GM12878 (cell line): Measurements from ENCODE around the gene BTBD7. TPM values are rescaled to one million over a fixed set of nuclear protein-coding genes. Genes with fewer than 3 reads are reported as not detected.

Source experiments
- ATF7 ChIP-seq: fragments of 450-650 bp; IDR thresholded peaks from 2 replicates; pipeline ENCODE4 v1.6.1; 2016; ENCODE audit warnings: low read depth, mild to moderate bottlenecking
- CEBPZ ChIP-seq: fragments of 150-350 bp; IDR thresholded peaks from 2 replicates; pipeline ENCODE4 v1.6.1; 2016; ENCODE audit warnings: low read depth, low read length
- E2F4 ChIP-seq: IDR thresholded peaks from 2 replicates; pipeline ENCODE4 v1.6.1; 2012; ENCODE audit warnings: low read depth, low read length, improper control_type of control experiment
- ESRRA ChIP-seq: IDR thresholded peaks from 2 replicates; pipeline ENCODE4 v1.6.1; 2012; ENCODE audit warnings: mild to moderate bottlenecking, low read length, improper control_type of control experiment
- ETV6 ChIP-seq, 2 experiments: fragments of 450-650 bp in 1 of 2; IDR thresholded peaks in 1 of 2; conservative IDR thresholded peaks in 1 of 2; 2 replicates each; pipeline ENCODE4 v1.6.1; 2014; ENCODE audit warnings: antibody characterized with exemption in 1 of 2, borderline replicate concordance in 1 of 2, low read depth in 1 of 2, mild to moderate bottlenecking in 1 of 2, moderate library complexity in 1 of 2
- KAT2A ChIP-seq: conservative IDR thresholded peaks from 2 replicates; pipeline ENCODE4 v1.6.1; 2011; ENCODE audit warnings: low read depth, low read length; ENCODE audit not compliant: control insufficient read depth
- LARP7 ChIP-seq: fragments of 450-650 bp; IDR thresholded peaks from 2 replicates; pipeline ENCODE4 v1.6.1; 2017; ENCODE audit warnings: mild to moderate bottlenecking
- MEF2A ChIP-seq: IDR thresholded peaks from 2 replicates; pipeline ENCODE4 v1.6.1; 2011; ENCODE audit warnings: low read depth, mild to moderate bottlenecking, low read length, moderate library complexity; ENCODE audit not compliant: insufficient read depth
- NFYA ChIP-seq: IDR thresholded peaks from 2 replicates; pipeline ENCODE4 v1.6.1; 2011; ENCODE audit warnings: low read depth, mild to moderate bottlenecking, low read length, improper control_type of control experiment, borderline replicate concordance
- PAX8 ChIP-seq: fragments of 450-650 bp; IDR thresholded peaks from 2 replicates; pipeline ENCODE4 v1.6.1; 2017; ENCODE audit warnings: mild to moderate bottlenecking, moderate library complexity
- POLR2AphosphoS5 ChIP-seq: IDR thresholded peaks from 2 replicates; pipeline ENCODE4 v1.6.1; 2011; ENCODE audit warnings: mild to moderate bottlenecking, low read length, inconsistent platforms
- RAD21 ChIP-seq: IDR thresholded peaks from 2 replicates; pipeline ENCODE4 v1.6.1; 2011; ENCODE audit warnings: mild to moderate bottlenecking, low read depth, low read length, moderate library complexity; ENCODE audit not compliant: insufficient read depth
- RFX5 ChIP-seq: IDR thresholded peaks from 2 replicates; pipeline ENCODE4 v1.6.1; 2011; ENCODE audit warnings: low read depth, low read length, improper control_type of control experiment
- SIN3A ChIP-seq: IDR thresholded peaks from 2 replicates; pipeline ENCODE4 v1.6.1; 2012; ENCODE audit warnings: low read depth, low read length, improper control_type of control experiment
- SMAD1 ChIP-seq: fragments of 450-650 bp; IDR thresholded peaks from 2 replicates; pipeline ENCODE4 v1.6.1; 2018; ENCODE audit warnings: mild to moderate bottlenecking, low read depth; ENCODE audit not compliant: partially characterized antibody
- SREBF1 ChIP-seq: IDR thresholded peaks from 2 replicates; pipeline ENCODE4 v1.6.1; 2012; ENCODE audit warnings: mild to moderate bottlenecking, low read length
- ZBTB40 ChIP-seq: fragments of 450-650 bp; IDR thresholded peaks from 2 replicates; pipeline ENCODE4 v1.6.1; 2016; ENCODE audit warnings: mild to moderate bottlenecking, moderate library complexity, borderline replicate concordance
- ZNF24 ChIP-seq: fragments of 450-650 bp; IDR thresholded peaks from 2 replicates; pipeline ENCODE4 v1.6.1; 2017; ENCODE audit warnings: antibody characterized with exemption, mild to moderate bottlenecking
- ZNF274 ChIP-seq: IDR thresholded peaks from one replicate; pipeline ENCODE4 v1.8.0; 2011; ENCODE audit not compliant: insufficient read length, insufficient read depth
- polyA plus RNA-seq, 11 experiments: library from polyadenylated mRNA; depleted of rRNA in 4 of 11; unstranded in 6 of 11; stranded (reverse) in 5 of 11; fragments of >200 nt; fragmentation: Nextera tagmentation in 4 of 11; fragmentation: Illumina TruSeq in 1 of 11; extraction: Ambion mirVana in 4 of 11; extraction: Trizol in 1 of 11; gene quantifications; 1 replicate in 1 of 11; 2 replicates in 10 of 11; pipeline versions ENCODE4 v1.2.1 to v1.2.3, GENCODE V29; 2011 to 2016; ENCODE audit warnings: inconsistent platforms in 2 of 11, missing spikeins in 2 of 11, low read depth in 1 of 11
- total RNA-seq, 4 experiments: library from RNA; depleted of rRNA in 3 of 4; stranded (reverse); fragments of >200 nt in 3 of 4; fragmentation: Illumina TruSeq in 1 of 4; extraction: Trizol in 1 of 4; gene quantifications; 2 replicates each; pipeline versions ENCODE4 v1.2.1 to v1.2.3, GENCODE V29; 2013 to 2021
- TF ChIP-seq, protein P1 (sequence below): fragments of 450-650 bp; IDR thresholded peaks from 2 replicates; pipeline ENCODE4 v1.6.1; 2017; ENCODE audit warnings: mild to moderate bottlenecking, low read depth, inconsistent platforms; ENCODE audit not compliant: poor library complexity, severe bottlenecking

BTBD7 gene
- total and polyA plus RNA-seq, 10 of the 15 experiments (the other 5 are each of a cell fraction or from before 2014, with no cell fraction given): 3.6 to 17.0 (median 9.6) TPM

GRCh38 chr14:93206793-93207467, 125.9 kb downstream of the BTBD7 start, which contains the start of the genes GON7 and UBR7 (continued):
- TF ChIP-seq E2F4 (peak; percentile 83), LARP7 (peak; percentile 38), POLR2AphosphoS5 (peak; percentile 86), ZBTB40 (peak; percentile 94), SREBF1 (no peak), RAD21 (0 out of 2 replicates have a peak, but pooled peaks have one; percentile 13), ZNF24 (no peak), ATF7 (peak; percentile 13; the same call in 1 of the 2 replicates), CEBPZ (no peak), KAT2A (no peak), PAX8 (no peak), NFYA (no peak), ZNF274 (no peak), MEF2A (no peak), RFX5 (0 out of 2 replicates have a peak, but pooled peaks have one; percentile 5), SIN3A (peak; percentile 91), SMAD1 (no peak), ETV6 (conservative IDR thresholded peaks at IDR 0.05 in 1 of 2, IDR thresholded peaks at IDR 0.05 in 1 of 2; ENCODE audit: borderline replicate concordance in 1 of 2, low read depth in 1 of 2) (peak in 1 of 2 experiments; percentile 90; a peak in 3 of 4 replicates), ESRRA (no peak)
- TF ChIP-seq, protein P1, sequence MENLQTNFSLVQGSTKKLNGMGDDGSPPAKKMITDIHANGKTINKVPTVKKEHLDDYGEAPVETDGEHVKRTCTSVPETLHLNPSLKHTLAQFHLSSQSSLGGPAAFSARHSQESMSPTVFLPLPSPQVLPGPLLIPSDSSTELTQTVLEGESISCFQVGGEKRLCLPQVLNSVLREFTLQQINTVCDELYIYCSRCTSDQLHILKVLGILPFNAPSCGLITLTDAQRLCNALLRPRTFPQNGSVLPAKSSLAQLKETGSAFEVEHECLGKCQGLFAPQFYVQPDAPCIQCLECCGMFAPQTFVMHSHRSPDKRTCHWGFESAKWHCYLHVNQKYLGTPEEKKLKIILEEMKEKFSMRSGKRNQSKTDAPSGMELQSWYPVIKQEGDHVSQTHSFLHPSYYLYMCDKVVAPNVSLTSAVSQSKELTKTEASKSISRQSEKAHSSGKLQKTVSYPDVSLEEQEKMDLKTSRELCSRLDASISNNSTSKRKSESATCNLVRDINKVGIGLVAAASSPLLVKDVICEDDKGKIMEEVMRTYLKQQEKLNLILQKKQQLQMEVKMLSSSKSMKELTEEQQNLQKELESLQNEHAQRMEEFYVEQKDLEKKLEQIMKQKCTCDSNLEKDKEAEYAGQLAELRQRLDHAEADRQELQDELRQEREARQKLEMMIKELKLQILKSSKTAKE: no peak
